Liver (tissue), 9 donors: Measurements from ENCODE around the gene PCSK1N. TPM values are rescaled to one million over a fixed set of nuclear protein-coding genes. Genes with fewer than 3 reads are reported as not detected.

Experiments
- DNase-seq: peaks from one replicate; pipeline ENCODE4 v3.0.0-alpha.2; 2017; ENCODE audit warnings: low spot score
- H3K27ac ChIP-seq, 2 donors: one replicate each; pipeline ENCODE4 v1.7.0; 2013; ENCODE audit warnings: inconsistent platforms in 2 of 2, low read length in 2 of 2, control low read depth in 1 of 2, low read depth in 1 of 2, mild to moderate bottlenecking in 1 of 2
- H3K27me3 ChIP-seq, 4 donors: one replicate each; pipeline versions ENCODE4 v1.6.1 to v1.7.0; 2013; ENCODE audit warnings: low read length in 3 of 4, inconsistent platforms in 1 of 4, mild to moderate bottlenecking in 1 of 4, moderate library complexity in 1 of 4; ENCODE audit not compliant: control insufficient read depth in 4 of 4, insufficient read depth in 4 of 4
- H3K36me3 ChIP-seq, 4 donors: one replicate each; pipeline versions ENCODE4 v1.6.1 to v1.7.0; 2013; ENCODE audit warnings: low read length in 3 of 4, mild to moderate bottlenecking in 3 of 4, low read depth in 1 of 4, moderate library complexity in 1 of 4; ENCODE audit not compliant: control insufficient read depth in 4 of 4, insufficient read depth in 3 of 4
- H3K4me1 ChIP-seq, 4 donors: one replicate each; pipeline versions ENCODE4 v1.6.1 to v1.7.0; 2013; ENCODE audit warnings: low read length in 3 of 4, mild to moderate bottlenecking in 3 of 4, moderate library complexity in 1 of 4; ENCODE audit not compliant: control insufficient read depth in 4 of 4, insufficient read depth in 4 of 4
- H3K4me3 ChIP-seq, 3 donors: one replicate each; pipeline versions ENCODE4 v1.6.1 to v1.7.0; 2013; ENCODE audit warnings: low read length in 3 of 3, control low read depth in 1 of 3, low read depth in 1 of 3, mild to moderate bottlenecking in 1 of 3
- H3K9ac ChIP-seq, 2 donors: one replicate each; pipeline ENCODE4 v1.7.0; 2013; ENCODE audit warnings: low read length in 2 of 2, mild to moderate bottlenecking in 2 of 2, moderate library complexity in 2 of 2, control low read depth in 1 of 2, low read depth in 1 of 2
- H3K9me3 ChIP-seq, 4 donors: one replicate each; pipeline versions ENCODE4 v1.6.1 to v1.7.0; 2013; ENCODE audit warnings: low read length in 3 of 4; ENCODE audit not compliant: control insufficient read depth in 4 of 4
- EGR1 ChIP-seq, 2 donors: IDR thresholded peaks; 2 replicates each; pipeline ENCODE4 v1.6.1; 2016 to 2018; ENCODE audit warnings: antibody characterized with exemption in 2 of 2, low read depth in 2 of 2
- FOXA1 ChIP-seq: IDR thresholded peaks from 2 replicates; pipeline ENCODE4 v1.6.1; 2016; ENCODE audit warnings: antibody characterized with exemption
- FOXA2 ChIP-seq: IDR thresholded peaks from 2 replicates; pipeline ENCODE4 v1.6.1; 2016; ENCODE audit warnings: antibody characterized with exemption
- GABPA ChIP-seq, 2 donors: IDR thresholded peaks in 1 of 2; conservative IDR thresholded peaks in 1 of 2; 2 replicates each; pipeline ENCODE4 v1.6.1; 2016; ENCODE audit warnings: antibody characterized with exemption in 2 of 2, mild to moderate bottlenecking in 1 of 2, moderate library complexity in 1 of 2
- HNF4A ChIP-seq, 2 donors: conservative IDR thresholded peaks; 2 replicates each; pipeline ENCODE4 v1.6.1; 2016; ENCODE audit warnings: antibody characterized with exemption in 2 of 2, mild to moderate bottlenecking in 2 of 2
- HNF4G ChIP-seq: IDR thresholded peaks from 2 replicates; pipeline ENCODE4 v1.6.1; 2016; ENCODE audit warnings: antibody characterized with exemption
- JUND ChIP-seq, 2 donors: IDR thresholded peaks; 2 replicates each; pipeline ENCODE4 v1.6.1; 2016; ENCODE audit warnings: antibody characterized with exemption in 2 of 2
- NR2F2 ChIP-seq: IDR thresholded peaks from 2 replicates; pipeline ENCODE4 v1.6.1; 2016; ENCODE audit warnings: antibody characterized with exemption
- RAD21 ChIP-seq, 2 donors: IDR thresholded peaks; 2 replicates each; pipeline ENCODE4 v1.6.1; 2016; ENCODE audit warnings: antibody characterized with exemption in 2 of 2, mild to moderate bottlenecking in 2 of 2
- RXRA ChIP-seq, 2 donors: IDR thresholded peaks; 2 replicates each; pipeline ENCODE4 v1.6.1; 2017 to 2018; ENCODE audit warnings: antibody characterized with exemption in 2 of 2, mild to moderate bottlenecking in 1 of 2
- SP1 ChIP-seq: IDR thresholded peaks from 2 replicates; pipeline ENCODE4 v1.6.1; 2018; ENCODE audit warnings: antibody characterized with exemption, mild to moderate bottlenecking
- TAF1 ChIP-seq: conservative IDR thresholded peaks from 2 replicates; pipeline ENCODE4 v1.6.1; 2016; ENCODE audit warnings: antibody characterized with exemption, mild to moderate bottlenecking
- YY1 ChIP-seq: IDR thresholded peaks from 2 replicates; pipeline ENCODE4 v1.6.1; 2016; ENCODE audit warnings: antibody characterized with exemption, mild to moderate bottlenecking
- WGBS: extraction: QIAGEN DNeasy Blood & Tissue Kit; methylation state at CpG from one replicate; pipeline ENCODE4 v1.1.7; 2013; 5-methylcytosine and 5-hydroxymethylcytosine counted together
- polyA plus RNA-seq, 2 donors: library from polyadenylated mRNA; stranded (reverse) in 1 of 2; unstranded in 1 of 2; fragments of 200-250 nt in 1 of 2; fragments of >200 nt in 1 of 2; fragmentation: Nextera tagmentation in 1 of 2; extraction: Ambion mirVana in 1 of 2; gene quantifications; one replicate each; pipeline versions ENCODE4 v1.2.1 to v1.2.3, GENCODE V29; 2013 to 2015
- total RNA-seq, 2 donors: library from RNA; depleted of rRNA; stranded (reverse); fragments of >200 nt; gene quantifications; one replicate each; pipeline ENCODE4 v1.2.3, GENCODE V29; 2014
- TF ChIP-seq, protein P1 (sequence below): IDR thresholded peaks from 2 replicates; pipeline ENCODE4 v1.6.1; 2016; ENCODE audit warnings: antibody characterized with exemption, mild to moderate bottlenecking
- TF ChIP-seq, protein P2 (sequence below): fragments of 150-350 bp; IDR thresholded peaks from 2 replicates; pipeline ENCODE4 v1.5.1; 2017; ENCODE audit warnings: improper control_type of control experiment, low read depth, low read length; ENCODE audit not compliant: missing input control
- TF ChIP-seq, protein P3 (sequence below): IDR thresholded peaks from 2 replicates; pipeline ENCODE4 v1.6.1; 2016; ENCODE audit warnings: antibody characterized with exemption
- TF ChIP-seq, protein P4 (sequence below): IDR thresholded peaks from 2 replicates; pipeline ENCODE4 v1.6.1; 2016; ENCODE audit warnings: antibody characterized with exemption
- TF ChIP-seq, protein P5 (sequence below): IDR thresholded peaks from 2 replicates; pipeline ENCODE4 v1.6.1; 2016; ENCODE audit warnings: antibody characterized with exemption
- donor health status: healthy.
- donor health status: healthy.
- donor health status: healthy.
- donor health status: healthy.
- donor health status: healthy.

The PCSK1N gene
- total and polyA plus RNA-seq, 4 donors, result 0.05 to 5.4 (median 0.92) TPM

DNA sequence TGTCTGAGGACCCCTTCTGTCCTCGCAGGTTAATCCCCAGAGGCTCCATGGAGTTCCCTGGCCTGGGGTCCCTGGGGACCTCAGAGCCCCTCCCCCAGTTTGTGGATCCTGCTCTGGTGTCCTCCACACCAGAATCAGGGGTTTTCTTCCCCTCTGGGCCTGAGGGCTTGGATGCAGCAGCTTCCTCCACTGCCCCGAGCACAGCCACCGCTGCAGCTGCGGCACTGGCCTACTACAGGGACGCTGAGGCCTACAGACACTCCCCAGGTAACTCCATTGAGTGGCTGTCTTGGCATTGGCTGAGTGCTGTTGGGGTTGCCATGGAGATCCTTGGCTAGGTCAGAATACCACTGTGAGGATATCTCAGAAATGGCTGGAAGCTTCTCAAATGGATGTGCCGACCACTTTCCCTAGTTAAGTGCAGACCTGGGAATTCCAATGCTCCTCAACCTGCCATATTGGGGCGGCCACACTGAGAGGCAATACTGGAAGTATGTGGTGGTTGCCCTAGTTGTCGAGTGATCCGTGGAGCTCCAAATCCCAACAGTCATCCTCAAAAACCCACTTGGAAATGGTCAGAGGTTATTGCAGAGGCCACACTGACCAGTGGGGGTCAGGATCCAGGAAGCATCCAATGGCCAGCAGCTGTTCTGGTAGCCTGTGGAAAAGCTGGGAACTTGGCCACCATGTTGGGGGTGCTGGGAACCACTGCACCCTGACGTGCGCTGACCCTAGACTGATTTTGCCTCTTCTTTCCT lies 44.2 kb downstream of the PCSK1N start:
- TF ChIP-seq, protein P1, sequence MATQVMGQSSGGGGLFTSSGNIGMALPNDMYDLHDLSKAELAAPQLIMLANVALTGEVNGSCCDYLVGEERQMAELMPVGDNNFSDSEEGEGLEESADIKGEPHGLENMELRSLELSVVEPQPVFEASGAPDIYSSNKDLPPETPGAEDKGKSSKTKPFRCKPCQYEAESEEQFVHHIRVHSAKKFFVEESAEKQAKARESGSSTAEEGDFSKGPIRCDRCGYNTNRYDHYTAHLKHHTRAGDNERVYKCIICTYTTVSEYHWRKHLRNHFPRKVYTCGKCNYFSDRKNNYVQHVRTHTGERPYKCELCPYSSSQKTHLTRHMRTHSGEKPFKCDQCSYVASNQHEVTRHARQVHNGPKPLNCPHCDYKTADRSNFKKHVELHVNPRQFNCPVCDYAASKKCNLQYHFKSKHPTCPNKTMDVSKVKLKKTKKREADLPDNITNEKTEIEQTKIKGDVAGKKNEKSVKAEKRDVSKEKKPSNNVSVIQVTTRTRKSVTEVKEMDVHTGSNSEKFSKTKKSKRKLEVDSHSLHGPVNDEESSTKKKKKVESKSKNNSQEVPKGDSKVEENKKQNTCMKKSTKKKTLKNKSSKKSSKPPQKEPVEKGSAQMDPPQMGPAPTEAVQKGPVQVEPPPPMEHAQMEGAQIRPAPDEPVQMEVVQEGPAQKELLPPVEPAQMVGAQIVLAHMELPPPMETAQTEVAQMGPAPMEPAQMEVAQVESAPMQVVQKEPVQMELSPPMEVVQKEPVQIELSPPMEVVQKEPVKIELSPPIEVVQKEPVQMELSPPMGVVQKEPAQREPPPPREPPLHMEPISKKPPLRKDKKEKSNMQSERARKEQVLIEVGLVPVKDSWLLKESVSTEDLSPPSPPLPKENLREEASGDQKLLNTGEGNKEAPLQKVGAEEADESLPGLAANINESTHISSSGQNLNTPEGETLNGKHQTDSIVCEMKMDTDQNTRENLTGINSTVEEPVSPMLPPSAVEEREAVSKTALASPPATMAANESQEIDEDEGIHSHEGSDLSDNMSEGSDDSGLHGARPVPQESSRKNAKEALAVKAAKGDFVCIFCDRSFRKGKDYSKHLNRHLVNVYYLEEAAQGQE, result no peak
- TF ChIP-seq TAF1 (no peak), FOXA1 (no peak), SP1 (no peak), RAD21 (IDR thresholded peaks at IDR 0.05) (no peak), JUND (IDR thresholded peaks at IDR 0.05) (no peak), RXRA (IDR thresholded peaks at IDR 0.05) (no peak), FOXA2 (no peak), GABPA (IDR thresholded peaks at IDR 0.05 in 1 of 2, conservative IDR thresholded peaks at IDR 0.05 in 1 of 2) (no peak), NR2F2 (no peak), HNF4G (no peak), YY1 (no peak), HNF4A (conservative IDR thresholded peaks at IDR 0.05) (no peak), EGR1 (IDR thresholded peaks at IDR 0.05; ENCODE audit: low read depth in 2 of 2) (no peak)
- TF ChIP-seq, protein P2, sequence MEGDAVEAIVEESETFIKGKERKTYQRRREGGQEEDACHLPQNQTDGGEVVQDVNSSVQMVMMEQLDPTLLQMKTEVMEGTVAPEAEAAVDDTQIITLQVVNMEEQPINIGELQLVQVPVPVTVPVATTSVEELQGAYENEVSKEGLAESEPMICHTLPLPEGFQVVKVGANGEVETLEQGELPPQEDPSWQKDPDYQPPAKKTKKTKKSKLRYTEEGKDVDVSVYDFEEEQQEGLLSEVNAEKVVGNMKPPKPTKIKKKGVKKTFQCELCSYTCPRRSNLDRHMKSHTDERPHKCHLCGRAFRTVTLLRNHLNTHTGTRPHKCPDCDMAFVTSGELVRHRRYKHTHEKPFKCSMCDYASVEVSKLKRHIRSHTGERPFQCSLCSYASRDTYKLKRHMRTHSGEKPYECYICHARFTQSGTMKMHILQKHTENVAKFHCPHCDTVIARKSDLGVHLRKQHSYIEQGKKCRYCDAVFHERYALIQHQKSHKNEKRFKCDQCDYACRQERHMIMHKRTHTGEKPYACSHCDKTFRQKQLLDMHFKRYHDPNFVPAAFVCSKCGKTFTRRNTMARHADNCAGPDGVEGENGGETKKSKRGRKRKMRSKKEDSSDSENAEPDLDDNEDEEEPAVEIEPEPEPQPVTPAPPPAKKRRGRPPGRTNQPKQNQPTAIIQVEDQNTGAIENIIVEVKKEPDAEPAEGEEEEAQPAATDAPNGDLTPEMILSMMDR, result no peak
- TF ChIP-seq, protein P3, sequence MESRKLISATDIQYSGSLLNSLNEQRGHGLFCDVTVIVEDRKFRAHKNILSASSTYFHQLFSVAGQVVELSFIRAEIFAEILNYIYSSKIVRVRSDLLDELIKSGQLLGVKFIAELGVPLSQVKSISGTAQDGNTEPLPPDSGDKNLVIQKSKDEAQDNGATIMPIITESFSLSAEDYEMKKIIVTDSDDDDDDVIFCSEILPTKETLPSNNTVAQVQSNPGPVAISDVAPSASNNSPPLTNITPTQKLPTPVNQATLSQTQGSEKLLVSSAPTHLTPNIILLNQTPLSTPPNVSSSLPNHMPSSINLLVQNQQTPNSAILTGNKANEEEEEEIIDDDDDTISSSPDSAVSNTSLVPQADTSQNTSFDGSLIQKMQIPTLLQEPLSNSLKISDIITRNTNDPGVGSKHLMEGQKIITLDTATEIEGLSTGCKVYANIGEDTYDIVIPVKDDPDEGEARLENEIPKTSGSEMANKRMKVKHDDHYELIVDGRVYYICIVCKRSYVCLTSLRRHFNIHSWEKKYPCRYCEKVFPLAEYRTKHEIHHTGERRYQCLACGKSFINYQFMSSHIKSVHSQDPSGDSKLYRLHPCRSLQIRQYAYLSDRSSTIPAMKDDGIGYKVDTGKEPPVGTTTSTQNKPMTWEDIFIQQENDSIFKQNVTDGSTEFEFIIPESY, result no peak
- TF ChIP-seq, protein P4, sequence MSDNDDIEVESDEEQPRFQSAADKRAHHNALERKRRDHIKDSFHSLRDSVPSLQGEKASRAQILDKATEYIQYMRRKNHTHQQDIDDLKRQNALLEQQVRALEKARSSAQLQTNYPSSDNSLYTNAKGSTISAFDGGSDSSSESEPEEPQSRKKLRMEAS, result no peak
- TF ChIP-seq, protein P5, sequence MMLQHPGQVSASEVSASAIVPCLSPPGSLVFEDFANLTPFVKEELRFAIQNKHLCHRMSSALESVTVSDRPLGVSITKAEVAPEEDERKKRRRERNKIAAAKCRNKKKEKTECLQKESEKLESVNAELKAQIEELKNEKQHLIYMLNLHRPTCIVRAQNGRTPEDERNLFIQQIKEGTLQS, result no peak
- H3K9ac ChIP-seq, result no peak overlapping the region
- no peaks in the 10 kb centered on the region for H3K36me3 ChIP-seq
- no peak for DNase-seq
- WGBS, result 95% methylated on average over 11 of the region's 11 CpGs
- H3K27me3 ChIP-seq, result peaks cover 0 to 3% (median 0%) of the 10 kb centered on the region in 4 donors
- no peaks in the 10 kb centered on the region for H3K4me1 ChIP-seq
- no peak overlapping the region for H3K4me3 ChIP-seq
- no peaks in the 10 kb centered on the region for H3K9me3 ChIP-seq
- H3K27ac ChIP-seq, result no peak overlapping the region
